Measurements from ENCODE around the gene RDH14. TPM values are rescaled to one million over a fixed set of nuclear protein-coding genes. Genes with fewer than 3 reads are reported as not detected.

The RDH14 gene
- total and polyA plus RNA-seq, 2 of the 4 experiments (the other 2 are of a cell fraction), result 11.9 to 12.2 TPM

DNA sequence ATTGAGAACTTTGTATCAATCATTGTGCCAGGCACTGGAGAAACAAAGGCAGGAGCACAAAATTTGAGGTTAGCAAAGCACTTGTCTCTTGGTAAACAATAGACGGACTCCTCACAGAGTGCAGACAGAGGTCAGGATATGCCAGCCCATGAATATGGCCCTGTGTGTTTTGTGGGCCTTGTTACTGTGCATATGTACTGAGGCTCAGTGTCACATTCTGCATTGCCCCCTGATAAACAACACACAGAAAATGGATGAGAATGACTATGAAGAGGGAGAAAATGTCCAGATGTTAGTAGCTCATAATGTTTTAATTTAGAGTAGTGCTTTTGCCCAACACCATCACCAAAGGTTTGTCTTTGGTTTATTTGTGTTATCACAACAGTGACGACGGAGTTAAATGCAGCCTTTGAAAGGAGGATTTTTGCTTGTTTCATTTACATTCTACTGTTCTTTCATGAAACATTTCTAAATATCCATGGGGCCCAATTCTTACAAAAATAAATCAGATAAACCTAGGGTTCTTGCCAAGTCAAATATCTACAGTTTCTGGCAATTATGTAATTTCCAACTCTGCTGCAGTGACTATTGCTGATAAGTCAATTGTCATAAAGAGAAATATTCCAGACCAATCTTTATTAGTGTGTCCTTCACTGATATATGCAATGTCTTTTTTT lies 43.5 kb upstream of the RDH14 start:
- Histone ChIP-seq H3K4ac (ENCODE audit: low read depth, low read length) (no peak overlapping the region), H3K79me1 (ENCODE audit: low read depth in 1 of 2, low read length in 2 of 2) (no peaks in the 10 kb centered on the region), H3K4me3 (ENCODE audit: insufficient read depth, low read depth, low read length) (no peak overlapping the region), H2AFZ (replicated peaks; ENCODE audit: low read length, poor library complexity) (no peak overlapping the region), H3K18ac (ENCODE audit: low read depth, low read length) (no peak overlapping the region), H3K9ac (ENCODE audit: low read depth, low read length) (no peak overlapping the region), H3K23ac (ENCODE audit: low read depth, low read length) (no peak overlapping the region), H3K27ac (ENCODE audit: insufficient read depth, low read length) (no peak overlapping the region), H3K27me3 (ENCODE audit: control insufficient read depth, insufficient read depth, low read length) (peaks cover 8% of the 10 kb centered on the region), H4K91ac (ENCODE audit: insufficient read depth, low read depth, low read length) (no peak overlapping the region), H4K5ac (ENCODE audit: low read depth, low read length) (no peak overlapping the region), H2BK15ac (ENCODE audit: low read depth, low read length) (no peak overlapping the region), H2BK20ac (ENCODE audit: low read depth, low read length) (no peak overlapping the region), H3K9me1 (ENCODE audit: insufficient read depth, low read length) (no peaks in the 10 kb centered on the region), H3K14ac (replicated peaks; ENCODE audit: low read depth, low read length) (no peak overlapping the region), H3K9me3 (ENCODE audit: control insufficient read depth, insufficient read depth, low read length) (no peaks in the 10 kb centered on the region), H2AK5ac (ENCODE audit: low read depth, low read length) (no peak overlapping the region), H3K4me2 (ENCODE audit: low read depth, low read length) (no peak overlapping the region; the same call in 1 of the 2 replicates), H2BK5ac (ENCODE audit: low read depth, low read length, poor library complexity, severe bottlenecking) (no peak overlapping the region), H4K20me1 (ENCODE audit: insufficient read depth, low read length) (no peaks in the 10 kb centered on the region), H3K36me3 (ENCODE audit: control insufficient read depth, insufficient read depth, low read length) (no peaks in the 10 kb centered on the region), H2AK9ac (replicated peaks; ENCODE audit: low read depth, low read length, poor library complexity) (no peak overlapping the region), H2BK120ac (ENCODE audit: low read depth, low read length) (no peak overlapping the region), H4K8ac (ENCODE audit: low read depth in 2 of 2, low read length in 2 of 2) (no peak overlapping the region), H3K4me1 (ENCODE audit: control insufficient read depth, insufficient read depth, low read length) (peaks cover 4% of the 10 kb centered on the region; the same call in 1 of the 2 replicates), H3K56ac (ENCODE audit: extremely low read depth, insufficient read depth, low read length) (no peak overlapping the region)
- no CpG with 5 or more reads among the region's 3 CpGs for WGBS, 2 experiments (ENCODE audit: extremely low coverage in 2 of 2, insufficient read length in 1 of 2)
- ATAC-seq (ENCODE audit: low read depth) (peak; percentile 56), DNase-seq (peak; percentile 44)
- intact Hi-C loops (cut with micrococcal nuclease) (loop anchor here (5.0 kb wide), 1 partner anchor 1322 kb away; no protein-coding TSS in a partner anchor), dilution Hi-C loops (cut with HindIII; ENCODE audit: low sequenced_read_pairs, unreplicated experiment) (no loop called here), in situ Hi-C loops (cut with MboI; ENCODE audit: low sequenced_read_pairs) (no loop called here)
- TF ChIP-seq CHD1 (IDR thresholded peaks at IDR 0.05; ENCODE audit: low read depth, low read length), result no peak
- TF ChIP-seq, protein P1, sequence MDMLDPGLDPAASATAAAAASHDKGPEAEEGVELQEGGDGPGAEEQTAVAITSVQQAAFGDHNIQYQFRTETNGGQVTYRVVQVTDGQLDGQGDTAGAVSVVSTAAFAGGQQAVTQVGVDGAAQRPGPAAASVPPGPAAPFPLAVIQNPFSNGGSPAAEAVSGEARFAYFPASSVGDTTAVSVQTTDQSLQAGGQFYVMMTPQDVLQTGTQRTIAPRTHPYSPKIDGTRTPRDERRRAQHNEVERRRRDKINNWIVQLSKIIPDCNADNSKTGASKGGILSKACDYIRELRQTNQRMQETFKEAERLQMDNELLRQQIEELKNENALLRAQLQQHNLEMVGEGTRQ (IDR thresholded peaks at IDR 0.05; ENCODE audit: low read depth, low read length), result no peak
- no peak for TF ChIP-seq MAFK (IDR thresholded peaks at IDR 0.05; ENCODE audit: low read depth, low read length)
- TF ChIP-seq NFE2L2 (IDR thresholded peaks at IDR 0.05; ENCODE audit: low read depth, low read length), result no peak
- no peak for TF ChIP-seq MAZ (IDR thresholded peaks at IDR 0.05; ENCODE audit: borderline replicate concordance, low read depth, low read length)
- no peak for TF ChIP-seq MXI1 (IDR thresholded peaks at IDR 0.05; ENCODE audit: borderline replicate concordance, low read depth, low read length)
- no peak for TF ChIP-seq CEBPB (IDR thresholded peaks at IDR 0.05; ENCODE audit: low read depth, low read length)
- no peak for TF ChIP-seq SMC3 (IDR thresholded peaks at IDR 0.05; ENCODE audit: low read depth, low read length)
- no peak for TF ChIP-seq FOS (IDR thresholded peaks at IDR 0.05; ENCODE audit: low read depth, low read length)
- ChIA-PET POLR2A (ENCODE audit: unreplicated experiment) (no interaction called here), CTCF (no interaction called here)
- no TSS peak for BruUV-seq (replicated peaks)

All from IMR-90 (cell line).